HEK293T (cell line): Measurements from ENCODE around the gene TUBB3.
"Not testable (repeated sequence)": the region's sequence is repeated elsewhere in the genome, so short reads cannot be mapped to it uniquely, and the experiment has no call there.

ENCODE experiments used
- CTCF ChIA-PET: fragments of 350-600 bp; formaldehyde crosslinking; extraction: SDS; loops from one replicate; lab custom pipeline; 2021; ENCODE audit warnings: antibody characterized with exemption, inconsistent platforms; lab: Yijun Ruan, JAX
- POLR2A ChIA-PET: fragments of 350-600 bp; formaldehyde crosslinking; extraction: SDS; loops from one replicate; lab custom pipeline; 2020; ENCODE audit warnings: antibody characterized with exemption, inconsistent platforms; lab: Yijun Ruan, JAX
- DNase-seq: peaks from one replicate; pipeline ENCODE4 v3.0.0; 2012; ENCODE audit warnings: mixed read lengths; ENCODE audit errors: extremely low spot score
- ARNT ChIP-seq: fragments of 450-650 bp; IDR thresholded peaks from 2 replicates; pipeline ENCODE4 v1.6.1; 2017; ENCODE audit warnings: mild to moderate bottlenecking
- BHLHE40 ChIP-seq: fragments of 450-650 bp; IDR thresholded peaks from 2 replicates; pipeline ENCODE4 v1.6.1; 2016; ENCODE audit warnings: mild to moderate bottlenecking, moderate library complexity, borderline replicate concordance
- CTBP1 ChIP-seq: fragments of 450-650 bp; IDR thresholded peaks from 2 replicates; pipeline ENCODE4 v1.6.1; 2016; ENCODE audit warnings: borderline replicate concordance
- ELF4 ChIP-seq: fragments of 450-650 bp; IDR thresholded peaks from 2 replicates; pipeline ENCODE4 v1.6.1; 2017; ENCODE audit warnings: antibody characterized with exemption
- FOXA1 ChIP-seq: fragments of 450-650 bp; IDR thresholded peaks from 2 replicates; pipeline ENCODE4 v1.6.1; 2016; ENCODE audit warnings: mild to moderate bottlenecking
- FOXK2 ChIP-seq: fragments of 450-650 bp; IDR thresholded peaks from 2 replicates; pipeline ENCODE4 v1.6.1; 2016; ENCODE audit warnings: mild to moderate bottlenecking
- FOXM1 ChIP-seq: fragments of 450-650 bp; IDR thresholded peaks from 2 replicates; pipeline ENCODE4 v1.6.1; 2017; ENCODE audit warnings: mild to moderate bottlenecking, borderline replicate concordance
- HDGF ChIP-seq: fragments of 450-650 bp; IDR thresholded peaks from 2 replicates; pipeline ENCODE4 v1.6.1; 2017; ENCODE audit warnings: antibody characterized with exemption, borderline replicate concordance
- L3MBTL2 ChIP-seq: fragments of 450-650 bp; conservative IDR thresholded peaks from 2 replicates; pipeline ENCODE4 v1.6.1; 2016; ENCODE audit warnings: mild to moderate bottlenecking
- LEF1 ChIP-seq: fragments of 450-650 bp; IDR thresholded peaks from 2 replicates; pipeline ENCODE4 v1.6.1; 2017; ENCODE audit warnings: mild to moderate bottlenecking, borderline replicate concordance
- NFRKB ChIP-seq: fragments of 450-650 bp; IDR thresholded peaks from 2 replicates; pipeline ENCODE4 v1.6.1; 2016; ENCODE audit warnings: mild to moderate bottlenecking, moderate library complexity
- SP1 ChIP-seq: fragments of 450-650 bp; IDR thresholded peaks from 2 replicates; pipeline ENCODE4 v1.6.1; 2017
- SUZ12 ChIP-seq: fragments of 450-650 bp; IDR thresholded peaks from 2 replicates; pipeline ENCODE4 v1.6.1; 2016; ENCODE audit warnings: mild to moderate bottlenecking
- TARDBP ChIP-seq: fragments of 450-650 bp; IDR thresholded peaks from 2 replicates; pipeline ENCODE4 v1.6.1; 2016
- ZNF384 ChIP-seq: fragments of 450-650 bp; IDR thresholded peaks from 2 replicates; pipeline ENCODE4 v1.6.1; 2016
- TF ChIP-seq, protein P1 (sequence below): fragments of 450-650 bp; IDR thresholded peaks from 2 replicates; pipeline ENCODE4 v1.6.1; 2016

Gene TUBB3

DNA sequence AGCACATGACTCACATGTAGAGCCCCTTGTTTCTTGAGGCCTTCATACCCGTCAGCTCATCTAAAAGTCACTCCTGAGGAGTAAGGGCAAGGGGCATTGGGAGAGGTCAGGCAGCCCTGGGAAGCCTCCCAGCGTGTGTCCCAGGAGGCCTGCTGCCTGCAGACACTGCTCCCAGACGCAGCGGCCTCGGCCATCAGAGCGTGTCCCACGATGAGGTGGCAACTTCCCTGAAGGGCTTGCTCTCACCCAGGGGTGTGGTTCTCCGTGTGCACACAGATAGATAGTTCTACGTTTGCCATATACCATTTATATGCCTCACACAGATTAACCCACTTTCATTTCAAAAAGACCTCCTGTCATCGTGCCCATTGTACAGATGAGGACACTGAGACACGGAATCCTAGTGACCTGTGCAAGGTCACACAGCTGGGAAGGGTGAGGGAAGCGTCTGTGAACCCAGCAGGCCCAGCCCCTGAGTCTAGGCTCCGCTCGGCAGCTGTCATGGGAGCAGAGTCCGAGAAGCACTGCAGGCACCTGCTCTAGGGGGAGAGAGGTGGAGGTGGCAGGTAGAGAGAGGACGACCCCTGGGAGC lies 8.3 kb downstream of the TUBB3 start:
- no peak for DNase-seq
- ChIA-PET POLR2A (interaction anchor here (1.9 kb wide), 1 partner anchor 9 kb away, joined by 7 read pairs; the partner anchor contains the start of gene TUBB3), CTCF (no interaction called here)
- TF ChIP-seq ZNF384 (no peak), FOXK2 (no peak), LEF1 (no peak), SUZ12 (no peak), FOXA1 (no peak), L3MBTL2 (no peak), BHLHE40 (no peak), FOXM1 (no peak), NFRKB (no peak), HDGF (no peak)

DNA sequence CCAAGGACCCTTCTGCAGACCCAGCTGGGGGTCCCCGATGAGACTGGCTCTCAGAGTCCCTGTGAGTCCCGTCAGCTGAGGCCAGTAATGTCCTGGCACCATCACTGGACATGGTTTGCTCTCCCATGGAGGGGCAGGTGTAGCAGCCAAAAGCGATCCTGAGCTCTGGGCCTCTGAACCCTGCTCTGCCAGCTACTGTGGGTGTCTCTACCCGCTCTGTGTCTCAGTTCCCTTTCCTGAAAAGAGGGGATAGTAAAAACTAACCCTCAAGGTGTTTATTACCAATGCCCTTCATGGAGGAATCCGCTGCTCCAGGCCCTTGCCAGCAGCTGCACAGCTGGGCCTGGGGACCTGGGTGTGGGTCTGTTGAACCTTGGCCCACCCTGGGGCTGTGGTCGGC lies 8.8 kb downstream of the TUBB3 start:
- no peak for DNase-seq
- POLR2A ChIA-PET = interaction anchor here (1.9 kb wide), 1 partner anchor 10 kb away, joined by 7 read pairs; the partner anchor contains the start of gene TUBB3
- CTCF ChIA-PET = no interaction called here
- TF ChIP-seq FOXA1 (no peak), LEF1 (no peak), L3MBTL2 (no peak)

DNA sequence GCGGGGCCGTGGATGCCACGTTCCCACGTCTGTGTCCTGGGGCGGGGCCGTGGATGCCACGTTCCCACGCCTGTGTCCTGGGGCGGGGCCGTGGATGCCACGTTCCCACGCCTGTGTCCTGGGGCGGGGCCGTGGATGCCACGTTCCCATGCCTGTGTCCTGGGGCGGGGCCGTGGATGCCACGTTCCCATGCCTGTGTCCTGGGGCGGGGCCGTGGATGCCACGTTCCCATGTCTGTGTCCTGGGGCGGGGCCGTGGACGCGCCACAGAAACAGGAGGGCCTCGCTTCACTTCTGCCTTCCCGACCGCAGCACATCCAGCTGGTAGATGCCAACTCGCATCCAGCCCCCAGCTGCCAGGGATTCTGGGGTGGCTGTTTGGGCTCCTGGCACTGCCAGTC lies 10.9 kb downstream of the TUBB3 start:
- POLR2A ChIA-PET, DNase-seq, CTCF ChIA-PET: not testable (repeated sequence)

DNA sequence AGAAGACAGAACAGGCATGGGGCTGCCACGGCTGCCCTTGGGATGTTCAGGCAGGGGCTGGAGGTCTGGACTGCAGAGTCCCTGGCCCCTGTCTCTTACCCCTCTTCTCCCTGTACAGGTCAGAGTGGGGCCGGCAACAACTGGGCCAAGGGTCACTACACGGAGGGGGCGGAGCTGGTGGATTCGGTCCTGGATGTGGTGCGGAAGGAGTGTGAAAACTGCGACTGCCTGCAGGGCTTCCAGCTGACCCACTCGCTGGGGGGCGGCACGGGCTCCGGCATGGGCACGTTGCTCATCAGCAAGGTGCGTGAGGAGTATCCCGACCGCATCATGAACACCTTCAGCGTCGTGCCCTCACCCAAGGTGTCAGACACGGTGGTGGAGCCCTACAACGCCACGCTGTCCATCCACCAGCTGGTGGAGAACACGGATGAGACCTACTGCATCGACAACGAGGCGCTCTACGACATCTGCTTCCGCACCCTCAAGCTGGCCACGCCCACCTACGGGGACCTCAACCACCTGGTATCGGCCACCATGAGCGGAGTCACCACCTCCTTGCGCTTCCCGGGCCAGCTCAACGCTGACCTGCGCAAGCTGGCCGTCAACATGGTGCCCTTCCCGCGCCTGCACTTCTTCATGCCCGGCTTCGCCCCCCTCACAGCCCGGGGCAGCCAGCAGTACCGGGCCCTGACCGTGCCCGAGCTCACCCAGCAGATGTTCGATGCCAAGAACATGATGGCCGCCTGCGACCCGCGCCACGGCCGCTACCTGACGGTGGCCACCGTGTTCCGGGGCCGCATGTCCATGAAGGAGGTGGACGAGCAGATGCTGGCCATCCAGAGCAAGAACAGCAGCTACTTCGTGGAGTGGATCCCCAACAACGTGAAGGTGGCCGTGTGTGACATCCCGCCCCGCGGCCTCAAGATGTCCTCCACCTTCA lies 11.7 kb downstream of the TUBB3 start:
- ChIA-PET CTCF (no interaction called here), POLR2A (interaction anchor here (1.0 kb wide), 1 partner anchor 38 kb away, joined by 4 read pairs; no protein-coding TSS in a partner anchor)
- DNase-seq = no peak
- TF ChIP-seq SP1 = no peak

DNA sequence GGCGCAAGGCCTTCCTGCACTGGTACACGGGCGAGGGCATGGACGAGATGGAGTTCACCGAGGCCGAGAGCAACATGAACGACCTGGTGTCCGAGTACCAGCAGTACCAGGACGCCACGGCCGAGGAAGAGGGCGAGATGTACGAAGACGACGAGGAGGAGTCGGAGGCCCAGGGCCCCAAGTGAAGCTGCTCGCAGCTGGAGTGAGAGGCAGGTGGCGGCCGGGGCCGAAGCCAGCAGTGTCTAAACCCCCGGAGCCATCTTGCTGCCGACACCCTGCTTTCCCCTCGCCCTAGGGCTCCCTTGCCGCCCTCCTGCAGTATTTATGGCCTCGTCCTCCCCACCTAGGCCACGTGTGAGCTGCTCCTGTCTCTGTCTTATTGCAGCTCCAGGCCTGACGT lies 12.5 kb downstream of the TUBB3 start:
- CTCF ChIA-PET, DNase-seq: not testable (repeated sequence)
- POLR2A ChIA-PET = interaction anchor here (1.0 kb wide), 1 partner anchor 38 kb away, joined by 4 read pairs; no protein-coding TSS in a partner anchor

DNA sequence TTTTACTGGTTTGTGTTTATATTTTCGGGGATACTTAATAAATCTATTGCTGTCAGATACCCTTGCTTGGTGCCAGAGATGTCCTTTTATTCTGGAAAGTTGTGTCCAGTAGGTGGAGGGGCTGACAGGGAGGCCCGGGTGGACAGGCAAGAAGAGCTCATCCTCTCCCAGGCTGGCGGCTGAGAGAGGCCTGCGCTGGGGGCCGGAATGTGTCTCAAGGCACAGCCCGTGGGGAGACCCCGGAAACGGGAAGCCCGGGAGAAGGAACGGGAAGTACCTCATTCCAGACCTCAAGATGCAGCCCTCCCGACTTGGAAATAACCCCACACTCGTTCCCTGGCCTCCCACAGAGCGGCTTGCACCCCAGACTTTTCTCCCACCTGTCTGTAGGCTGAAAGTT lies 12.9 kb downstream of the TUBB3 start:
- ChIA-PET POLR2A (interaction anchor here (1.0 kb wide), 1 partner anchor 37 kb away, joined by 4 read pairs; no protein-coding TSS in a partner anchor), CTCF (no interaction called here)
- TF ChIP-seq, protein P1, sequence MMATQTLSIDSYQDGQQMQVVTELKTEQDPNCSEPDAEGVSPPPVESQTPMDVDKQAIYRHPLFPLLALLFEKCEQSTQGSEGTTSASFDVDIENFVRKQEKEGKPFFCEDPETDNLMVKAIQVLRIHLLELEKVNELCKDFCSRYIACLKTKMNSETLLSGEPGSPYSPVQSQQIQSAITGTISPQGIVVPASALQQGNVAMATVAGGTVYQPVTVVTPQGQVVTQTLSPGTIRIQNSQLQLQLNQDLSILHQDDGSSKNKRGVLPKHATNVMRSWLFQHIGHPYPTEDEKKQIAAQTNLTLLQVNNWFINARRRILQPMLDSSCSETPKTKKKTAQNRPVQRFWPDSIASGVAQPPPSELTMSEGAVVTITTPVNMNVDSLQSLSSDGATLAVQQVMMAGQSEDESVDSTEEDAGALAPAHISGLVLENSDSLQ = no peak
- TF ChIP-seq ZNF384 = no peak
- no peak for DNase-seq

DNA sequence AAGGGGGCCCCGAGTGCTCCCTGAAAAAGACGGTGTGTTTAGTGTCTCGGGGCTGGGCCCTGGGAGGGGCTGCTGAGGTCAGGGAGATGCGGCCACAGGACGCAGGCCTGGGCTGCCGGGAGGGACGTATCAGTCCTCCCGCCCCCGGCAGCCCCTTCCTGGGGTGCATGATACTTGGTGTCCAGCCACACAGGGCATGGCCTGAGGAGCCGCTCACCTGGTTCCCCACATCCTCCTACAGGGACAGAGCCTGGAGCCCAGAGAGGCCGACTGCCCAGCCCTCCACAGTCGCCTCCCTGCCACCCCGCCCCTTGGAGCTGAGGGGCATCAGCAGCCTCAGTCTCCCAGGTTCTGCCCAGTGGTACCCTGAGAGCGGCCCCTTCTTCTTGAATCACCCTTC lies 13.4 kb downstream of the TUBB3 start:
- TF ChIP-seq ELF4 = no peak
- no peak for TF ChIP-seq FOXA1
- no peak for TF ChIP-seq L3MBTL2
- TF ChIP-seq ZNF384 = no peak
- TF ChIP-seq FOXK2 = no peak
- TF ChIP-seq CTBP1 = no peak
- TF ChIP-seq FOXM1 = no peak
- TF ChIP-seq, protein P1 = no peak
- DNase-seq = no peak
- ChIA-PET POLR2A (no interaction called here), CTCF (no interaction called here)

DNA sequence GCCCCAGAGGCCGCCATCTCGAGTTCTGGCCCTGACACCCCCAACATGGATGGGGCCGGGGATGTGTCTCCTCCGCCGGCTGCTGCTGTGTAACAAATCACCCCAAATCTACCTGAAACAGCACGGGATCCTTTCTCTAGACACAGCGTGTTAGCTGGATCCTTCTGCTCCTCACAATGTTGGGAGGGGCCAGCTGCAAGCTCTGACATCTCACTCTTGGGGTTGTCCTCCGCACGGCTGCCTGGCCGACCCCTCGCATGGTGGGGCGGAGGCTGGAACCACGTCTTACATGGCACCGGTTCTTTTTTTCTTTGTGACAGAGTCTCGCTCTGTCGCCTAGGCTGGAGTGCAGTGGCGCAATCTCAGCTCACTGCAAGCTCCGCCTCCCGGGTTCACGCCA lies 13.8 kb downstream of the TUBB3 start:
- ChIA-PET CTCF (no interaction called here), POLR2A (no interaction called here)

More for the DNA sequence above, 13.8 kb downstream of the TUBB3 start:
- TF ChIP-seq L3MBTL2 (no peak), FOXA1 (no peak), HDGF (no peak), ELF4 (no peak), SP1 (no peak), LEF1 (no peak), TARDBP (no peak), FOXK2 (no peak), CTBP1 (no peak), FOXM1 (no peak), NFRKB (no peak), SUZ12 (no peak), ARNT (no peak)
- TF ChIP-seq, protein P1 = no peak
- DNase-seq = no peak
